Measurements from ENCODE around the gene KIAA1217. TPM values are rescaled to one million over a fixed set of nuclear protein-coding genes. Genes with fewer than 3 reads are reported as not detected.

KIAA1217 gene
- total RNA-seq, 1 donor from 2014 or later: 161 TPM

DNA sequence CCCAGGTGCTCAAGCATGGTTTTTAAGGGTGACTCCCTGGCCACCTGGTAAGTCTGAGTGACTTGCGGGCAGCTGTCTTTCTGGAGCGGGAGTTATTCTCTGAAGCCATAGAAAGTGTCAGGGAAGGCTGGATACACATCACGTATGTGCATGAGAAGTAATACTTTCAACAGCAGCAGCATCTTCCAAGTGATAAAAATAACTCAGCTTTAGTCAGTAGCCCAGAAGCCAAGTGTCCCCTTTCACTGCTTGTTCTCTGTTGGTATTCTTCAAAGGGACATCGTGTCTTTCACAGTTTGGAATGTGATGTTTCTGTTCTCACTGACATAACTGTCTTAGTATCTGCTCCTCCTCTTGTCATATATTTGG lies 97.6 kb downstream of the KIAA1217 start:
- Mint-ChIP-seq H3K36me3 (peaks cover 33% of the 10 kb centered on the region), H3K4me3 (no peak overlapping the region), H3K9me3 (no peaks in the 10 kb centered on the region), H3K27me3 (ENCODE audit: low read depth) (no peaks in the 10 kb centered on the region), H3K27ac (peak overlapping the region; percentile 51), H3K4me1 (peaks cover 39% of the 10 kb centered on the region)
- TF ChIP-seq, protein P1, sequence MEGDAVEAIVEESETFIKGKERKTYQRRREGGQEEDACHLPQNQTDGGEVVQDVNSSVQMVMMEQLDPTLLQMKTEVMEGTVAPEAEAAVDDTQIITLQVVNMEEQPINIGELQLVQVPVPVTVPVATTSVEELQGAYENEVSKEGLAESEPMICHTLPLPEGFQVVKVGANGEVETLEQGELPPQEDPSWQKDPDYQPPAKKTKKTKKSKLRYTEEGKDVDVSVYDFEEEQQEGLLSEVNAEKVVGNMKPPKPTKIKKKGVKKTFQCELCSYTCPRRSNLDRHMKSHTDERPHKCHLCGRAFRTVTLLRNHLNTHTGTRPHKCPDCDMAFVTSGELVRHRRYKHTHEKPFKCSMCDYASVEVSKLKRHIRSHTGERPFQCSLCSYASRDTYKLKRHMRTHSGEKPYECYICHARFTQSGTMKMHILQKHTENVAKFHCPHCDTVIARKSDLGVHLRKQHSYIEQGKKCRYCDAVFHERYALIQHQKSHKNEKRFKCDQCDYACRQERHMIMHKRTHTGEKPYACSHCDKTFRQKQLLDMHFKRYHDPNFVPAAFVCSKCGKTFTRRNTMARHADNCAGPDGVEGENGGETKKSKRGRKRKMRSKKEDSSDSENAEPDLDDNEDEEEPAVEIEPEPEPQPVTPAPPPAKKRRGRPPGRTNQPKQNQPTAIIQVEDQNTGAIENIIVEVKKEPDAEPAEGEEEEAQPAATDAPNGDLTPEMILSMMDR (IDR thresholded peaks at IDR 0.05; ENCODE audit: unreplicated experiment): no peak
- DNase-seq (ENCODE audit: low spot score in 2 of 2, unreplicated experiment in 2 of 2): no peak

DNA sequence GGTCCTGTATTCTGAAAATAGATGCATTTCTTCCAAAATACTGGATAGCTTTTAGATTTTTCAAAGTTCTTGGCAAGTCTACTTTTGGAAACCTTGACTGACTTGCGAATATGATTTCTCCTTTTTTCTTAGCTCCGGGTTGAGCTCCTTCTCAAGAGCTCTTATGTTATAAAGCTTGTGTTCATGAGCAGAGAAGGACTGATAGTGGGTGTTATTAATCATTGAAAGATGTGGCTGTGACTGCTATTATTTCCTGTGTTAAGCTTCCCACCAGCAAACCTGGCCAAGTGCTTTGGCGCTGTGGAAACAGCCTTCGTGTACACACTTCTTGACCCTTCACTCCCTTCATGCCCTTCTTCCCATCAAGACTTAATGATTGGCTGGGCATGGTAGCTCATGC lies 98.2 kb downstream of the KIAA1217 start:
- H3K36me3 Mint-ChIP-seq: peaks cover 37% of the 10 kb centered on the region
- H3K4me1 Mint-ChIP-seq: peaks cover 39% of the 10 kb centered on the region
- DNase-seq (ENCODE audit: low spot score in 2 of 2, unreplicated experiment in 2 of 2): no peak
- no peak overlapping the region for H3K4me3 Mint-ChIP-seq
- peak overlapping the region; percentile 82 for H3K27ac Mint-ChIP-seq
- TF ChIP-seq, protein P1 (IDR thresholded peaks at IDR 0.05; ENCODE audit: unreplicated experiment): no peak
- H3K9me3 Mint-ChIP-seq: no peaks in the 10 kb centered on the region
- H3K27me3 Mint-ChIP-seq (ENCODE audit: low read depth): no peaks in the 10 kb centered on the region

DNA sequence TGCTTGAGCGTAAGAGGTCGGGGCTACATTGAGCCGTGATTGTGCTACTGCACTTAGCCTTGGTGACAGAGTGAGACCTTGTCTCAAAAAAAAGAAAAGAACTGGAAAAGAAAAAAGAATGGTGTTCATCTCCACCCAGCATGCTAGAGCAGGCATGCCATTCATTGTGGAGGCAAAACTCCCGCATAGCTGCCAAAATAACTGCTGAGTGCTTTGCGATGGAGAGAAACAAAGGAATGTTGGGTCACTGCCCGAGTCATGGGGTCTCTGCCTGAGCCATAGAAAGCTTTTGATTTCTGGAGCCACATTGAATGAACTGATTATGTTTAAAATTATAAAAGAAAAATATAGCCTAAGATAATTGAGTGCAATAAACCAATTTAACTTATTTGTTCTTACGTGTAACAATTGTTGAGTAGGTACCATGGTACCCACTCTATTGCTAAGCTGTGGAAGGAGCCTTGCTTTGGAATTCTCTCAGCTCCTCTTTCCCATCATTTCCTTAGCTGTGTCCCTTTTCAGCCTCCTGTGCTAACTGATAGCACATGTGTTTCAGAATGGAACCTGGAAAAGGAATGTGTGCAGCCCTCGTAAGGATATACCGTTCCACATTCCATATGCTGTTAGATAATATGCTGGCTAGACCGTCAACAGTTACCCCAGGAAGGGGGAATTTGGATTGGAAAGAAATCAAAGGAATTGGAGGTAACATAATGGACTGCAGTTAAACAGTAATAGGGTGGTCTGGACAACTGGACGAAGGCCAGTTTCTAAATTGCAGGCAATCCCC lies 99.0 kb downstream of the KIAA1217 start:
- peaks cover 39% of the 10 kb centered on the region for H3K4me1 Mint-ChIP-seq
- H3K4me3 Mint-ChIP-seq: no peak overlapping the region
- no peaks in the 10 kb centered on the region for H3K9me3 Mint-ChIP-seq
- DNase-seq (ENCODE audit: low spot score in 2 of 2, unreplicated experiment in 2 of 2): no peak
- no peaks in the 10 kb centered on the region for H3K27me3 Mint-ChIP-seq (ENCODE audit: low read depth)
- peaks cover 37% of the 10 kb centered on the region for H3K36me3 Mint-ChIP-seq
- TF ChIP-seq, protein P1 (IDR thresholded peaks at IDR 0.05; ENCODE audit: unreplicated experiment): no peak
- peak overlapping the region; percentile 82 for H3K27ac Mint-ChIP-seq

DNA sequence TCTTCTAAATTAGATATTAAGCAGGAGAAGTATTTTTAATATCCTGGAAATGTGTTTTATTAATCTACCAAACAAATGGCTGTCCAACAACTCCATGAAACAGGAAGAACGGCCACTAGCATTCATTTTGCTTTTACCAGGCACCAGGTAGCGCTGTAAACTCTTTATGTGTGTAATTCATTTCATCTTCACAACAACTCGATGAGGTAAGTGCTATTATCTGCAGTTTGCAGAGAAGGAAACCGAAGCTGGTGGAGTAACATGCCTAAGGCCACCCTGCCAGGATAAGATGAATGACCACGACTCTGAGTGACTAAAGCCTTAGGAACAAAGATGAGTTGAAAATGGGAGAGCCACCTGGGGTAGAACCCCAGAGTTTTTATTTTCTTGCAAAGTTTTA lies 101.2 kb downstream of the KIAA1217 start:
- H3K27me3 Mint-ChIP-seq (ENCODE audit: low read depth): no peaks in the 10 kb centered on the region
- H3K4me3 Mint-ChIP-seq: no peak overlapping the region
- TF ChIP-seq, protein P1 (IDR thresholded peaks at IDR 0.05; ENCODE audit: unreplicated experiment): no peak
- peaks cover 40% of the 10 kb centered on the region for H3K36me3 Mint-ChIP-seq
- no peaks in the 10 kb centered on the region for H3K9me3 Mint-ChIP-seq
- H3K4me1 Mint-ChIP-seq: peaks cover 36% of the 10 kb centered on the region
- peak overlapping the region; percentile 69 for H3K27ac Mint-ChIP-seq
- DNase-seq (ENCODE audit: low spot score in 2 of 2, unreplicated experiment in 2 of 2): no peak

DNA sequence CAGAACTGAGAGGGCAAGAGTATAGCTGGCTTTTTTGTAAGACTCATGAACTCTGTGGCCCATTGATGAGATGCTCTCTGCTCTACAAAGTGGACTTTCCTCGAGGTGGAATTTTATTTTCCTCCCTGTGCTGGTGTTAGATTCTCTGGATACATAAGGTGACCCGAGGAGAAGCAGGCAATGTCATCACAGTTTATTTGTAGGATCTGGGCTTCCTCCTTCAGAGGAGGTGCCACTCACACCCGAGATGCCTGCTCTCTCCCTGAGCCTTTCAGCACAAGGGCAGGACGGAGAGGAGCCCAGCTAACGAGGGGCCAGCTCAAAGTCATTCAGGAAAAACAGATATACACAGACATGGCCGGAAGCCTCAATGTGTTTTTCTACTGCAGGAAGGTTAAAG lies 103.0 kb downstream of the KIAA1217 start:
- Mint-ChIP-seq H3K27ac (peak overlapping the region; percentile 79), H3K4me1 (peaks cover 26% of the 10 kb centered on the region), H3K4me3 (no peak overlapping the region), H3K9me3 (no peaks in the 10 kb centered on the region), H3K27me3 (ENCODE audit: low read depth) (no peaks in the 10 kb centered on the region), H3K36me3 (peaks cover 39% of the 10 kb centered on the region)
- no peak for DNase-seq (ENCODE audit: low spot score in 2 of 2, unreplicated experiment in 2 of 2)
- TF ChIP-seq, protein P1 (IDR thresholded peaks at IDR 0.05; ENCODE audit: unreplicated experiment): no peak
